NCI-H2107 treated with DMSO at 0.1 percent for 48 hours (cell line): ENCODE results near the gene WFDC5.
"Not testable (repeated sequence)": the region's sequence is repeated elsewhere in the genome, so short reads cannot be mapped to it uniquely, and the experiment has no call there.

Experiments
- DNase-seq: peaks from one replicate; lab custom pipeline; 2025; ENCODE audit not compliant: unreplicated experiment; lab: John Stamatoyannopoulos, UW

WFDC5 gene

DNA sequence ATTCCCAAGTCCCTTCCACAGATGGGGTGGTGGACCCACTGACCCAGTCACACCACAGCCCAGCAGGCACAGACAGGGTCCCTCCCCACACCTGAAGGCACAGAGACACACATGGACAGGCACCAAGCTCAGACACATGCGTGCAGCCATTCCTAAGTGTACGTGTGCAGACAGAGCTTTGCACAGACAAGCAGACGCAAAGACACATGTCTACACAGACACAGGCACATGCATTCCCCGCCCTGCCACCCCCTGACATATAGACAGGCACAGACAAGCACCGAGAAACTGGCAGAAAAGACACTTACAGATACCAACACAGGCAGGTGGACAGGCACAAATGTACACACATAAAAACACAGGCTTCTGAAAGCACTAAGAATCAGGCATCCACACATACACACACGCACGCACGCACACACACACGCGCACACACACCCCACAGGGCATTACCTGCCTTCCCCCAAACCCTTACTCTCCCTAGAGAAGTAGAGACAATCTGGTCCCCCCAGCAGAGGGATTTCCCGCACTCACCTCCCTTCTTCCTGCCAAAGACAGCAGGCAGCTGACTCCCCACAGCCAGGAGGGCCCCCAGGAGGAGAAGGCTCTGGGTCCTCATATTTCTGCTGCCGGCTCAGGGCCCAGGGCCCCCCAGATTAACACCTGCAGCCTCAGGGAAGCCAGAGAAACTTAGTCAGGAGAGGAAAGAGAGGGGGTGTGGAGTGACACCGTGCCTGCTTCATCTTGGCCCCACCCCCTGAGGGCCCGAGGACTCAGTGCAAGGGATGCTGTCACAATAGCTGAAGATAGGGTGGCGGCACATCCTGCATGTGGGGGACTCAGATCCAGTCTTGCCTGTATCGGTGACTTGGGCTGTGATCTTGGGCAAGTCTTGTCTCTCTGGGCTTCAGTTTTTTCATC lies at the start of gene WFDC5:
Gene WFDC5, minus strand, starts transcription at position 710 of the 921 bp plus-strand sequence. Its CDS starts 91 bp downstream, at position 619.
- no peak for DNase-seq

- no peak for DNase-seq
These were observed 48.3 kb upstream of the WFDC5 start for GRCh38 chr20:45163083-45163803.

GRCh38 chr20:45157962-45158361 lies 43.0 kb upstream of the WFDC5 start:
- no peak for DNase-seq

DNA sequence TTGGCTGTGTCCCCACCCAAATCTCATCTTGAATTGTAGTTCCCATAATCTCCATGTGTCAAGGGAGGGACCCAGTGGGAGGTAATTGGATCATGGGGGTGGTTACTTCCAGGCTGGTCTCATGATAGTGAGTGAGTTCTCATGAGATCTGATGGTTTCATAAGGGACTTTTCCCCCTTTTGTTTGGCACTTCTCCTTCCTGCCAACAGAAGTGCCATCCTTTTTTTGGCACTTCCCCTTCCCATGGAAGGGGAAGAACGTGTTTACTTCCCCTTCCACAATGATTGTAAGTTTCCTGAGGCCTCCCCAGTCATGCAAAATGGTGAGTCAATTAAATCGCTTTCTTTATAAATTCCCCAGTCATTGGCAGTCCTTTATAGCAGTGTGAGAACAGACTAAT lies 41.7 kb upstream of the WFDC5 start:
- no peak for DNase-seq

DNA sequence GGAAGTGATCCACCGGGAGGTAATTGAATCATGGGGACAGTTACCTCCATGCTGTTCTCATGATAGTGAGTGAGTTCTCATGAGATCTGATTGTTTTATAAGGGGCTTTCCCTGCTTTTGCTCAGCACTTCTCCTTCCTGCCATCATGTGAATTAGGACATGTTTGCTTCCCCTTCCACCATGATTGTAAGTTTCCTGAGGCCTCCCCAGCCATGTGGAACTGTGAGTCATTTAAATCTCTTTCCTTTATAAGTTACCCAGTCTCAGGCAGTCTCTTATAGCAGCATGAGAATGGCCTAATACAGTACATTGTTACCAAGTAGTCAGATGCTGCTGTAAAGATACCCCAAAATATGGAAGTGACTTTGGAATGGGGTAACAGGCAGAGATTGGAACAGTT lies 39.8 kb upstream of the WFDC5 start:
- DNase-seq: not testable (repeated sequence)

GRCh38 chr20:45154183-45154582 lies 39.2 kb upstream of the WFDC5 start:
- no peak for DNase-seq

- no peak for DNase-seq
These were observed 38.8 kb upstream of the WFDC5 start for GRCh38 chr20:45153752-45154151.

DNA sequence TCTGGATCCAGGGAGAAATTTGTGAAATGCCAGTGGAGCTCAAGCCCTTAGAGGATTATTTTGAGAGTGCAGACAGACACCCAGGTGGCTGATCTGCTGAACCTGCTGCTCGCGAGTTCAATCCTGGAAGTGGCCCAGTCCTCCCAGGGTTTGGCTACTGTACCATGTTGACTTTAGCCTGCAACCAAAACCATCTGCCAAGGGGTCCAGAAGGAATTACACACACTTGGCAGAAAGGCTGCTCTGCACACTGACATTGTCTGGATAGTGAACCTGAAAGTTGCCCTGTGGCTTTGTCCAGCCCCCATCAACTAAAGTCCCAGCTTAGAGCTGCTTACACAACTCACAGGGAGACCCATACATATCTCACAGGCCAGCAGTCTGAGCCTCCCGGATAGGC lies 38.2 kb upstream of the WFDC5 start:
- DNase-seq: no peak

- no peak for DNase-seq
These were observed 37.4 kb upstream of the WFDC5 start for GRCh38 chr20:45152405-45152804.

GRCh38 chr20:45149062-45149461 lies 34.1 kb upstream of the WFDC5 start:
- DNase-seq: no peak

GRCh38 chr20:45140836-45141235 lies 25.9 kb upstream of the WFDC5 start:
- DNase-seq: no peak

- DNase-seq: not testable (repeated sequence)
These were observed 24.9 kb upstream of the WFDC5 start for GRCh38 chr20:45139733-45140375.

DNA sequence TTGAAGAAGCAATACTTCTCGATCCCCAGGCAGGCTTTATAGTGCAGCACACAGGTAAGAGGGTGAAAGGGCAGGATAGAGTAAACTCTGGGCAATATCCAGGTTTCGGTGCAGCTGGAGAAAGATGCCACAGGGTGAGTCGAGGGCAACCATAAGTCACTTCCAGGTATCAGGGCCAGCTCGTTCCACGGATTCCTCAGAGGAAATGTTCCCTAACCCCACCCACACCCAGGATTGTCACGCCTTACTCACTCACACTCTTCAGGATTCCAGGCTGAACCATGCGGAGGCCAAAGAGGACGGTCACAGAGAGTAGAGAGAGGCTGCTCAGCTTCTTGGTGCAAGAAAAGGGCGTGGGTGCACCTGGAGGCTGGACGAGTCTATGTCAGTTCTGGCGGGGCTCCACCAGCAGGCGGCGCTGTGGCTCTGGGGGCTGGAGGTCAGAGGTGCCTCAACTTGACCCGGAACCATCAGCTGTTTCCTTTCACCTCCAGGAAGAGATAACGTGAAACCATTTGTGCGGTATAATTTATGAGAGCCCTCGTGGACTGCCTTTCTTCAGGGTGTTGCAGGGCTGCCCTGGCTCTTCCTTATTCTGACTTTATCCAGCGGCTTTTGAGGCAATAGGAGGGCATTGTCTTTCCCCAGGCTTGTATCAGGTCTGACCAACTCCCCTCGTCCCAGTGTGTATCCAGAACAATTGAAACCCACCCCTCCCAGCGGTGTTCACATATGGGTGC lies 23.8 kb upstream of the WFDC5 start:
- DNase-seq: no peak

GRCh38 chr20:45136911-45137310 lies 21.9 kb upstream of the WFDC5 start:
- no peak for DNase-seq

DNA sequence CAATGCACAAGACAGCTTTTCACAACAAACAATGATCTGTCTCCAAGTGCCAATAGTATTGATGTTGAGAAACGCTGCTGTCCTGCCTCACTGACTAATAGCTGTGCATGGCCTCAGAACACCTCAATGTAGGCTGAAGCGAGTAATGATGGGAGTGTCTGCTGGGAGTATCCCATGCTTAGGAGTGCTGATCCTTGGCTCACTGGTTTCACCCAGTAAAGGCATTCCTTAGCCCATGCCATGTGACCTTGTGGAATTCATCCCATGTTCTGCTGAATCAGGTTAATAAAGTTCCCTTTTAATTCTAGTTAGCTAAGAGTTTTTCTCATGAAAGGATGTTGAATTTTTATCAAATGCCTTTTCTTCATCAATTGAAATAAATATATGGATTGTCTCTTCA lies 13.1 kb upstream of the WFDC5 start:
- no peak for DNase-seq

DNA sequence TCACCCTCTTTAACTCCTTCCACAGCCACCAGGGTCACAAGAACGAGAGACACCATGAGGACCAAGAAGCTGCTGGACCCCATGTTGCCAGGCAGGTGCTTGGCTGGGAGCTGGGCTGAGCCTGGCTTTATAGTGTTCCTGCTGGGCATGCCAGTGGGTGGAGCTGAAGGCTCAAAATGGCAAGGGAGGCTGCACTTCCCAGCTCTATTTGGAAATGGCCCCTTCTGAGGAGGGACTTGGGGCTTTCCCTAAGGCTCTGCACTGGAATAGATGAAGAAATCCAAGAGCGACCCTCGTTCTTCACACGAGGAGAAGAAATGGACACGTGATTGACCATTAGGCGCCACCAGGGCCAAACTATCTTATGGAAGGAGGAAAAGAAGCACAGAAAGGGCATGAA lies 9.4 kb upstream of the WFDC5 start, which contains the start of gene WFDC12:
Gene WFDC12, minus strand, starts transcription at position 101 of the 400 bp plus-strand sequence. Its CDS starts 18 bp downstream, at position 83.
- no peak for DNase-seq

GRCh38 chr20:45121388-45121787 lies 6.4 kb upstream of the WFDC5 start:
- no peak for DNase-seq

GRCh38 chr20:45119556-45120266 lies 4.7 kb upstream of the WFDC5 start:
- no peak for DNase-seq

GRCh38 chr20:45118028-45118427 lies 3.1 kb upstream of the WFDC5 start:
- DNase-seq: no peak

DNA sequence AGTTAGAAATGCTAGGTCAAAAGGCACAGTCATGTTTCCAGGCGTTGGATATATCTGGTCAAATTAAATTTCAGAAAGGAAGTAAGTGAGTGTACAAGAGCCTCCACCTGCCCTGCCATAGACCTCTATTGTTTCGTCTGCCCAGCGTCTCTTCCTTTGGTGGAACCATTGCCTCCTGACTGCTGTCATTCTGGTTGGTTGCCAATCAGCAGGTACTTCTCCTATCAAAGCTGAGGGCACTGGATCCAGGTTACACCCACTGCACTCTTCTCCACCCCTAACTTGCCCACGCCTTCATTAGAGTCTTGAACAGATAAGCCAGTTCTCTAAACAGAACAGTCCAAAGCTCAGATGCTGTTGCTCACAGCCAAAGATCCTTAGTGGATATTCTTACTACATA lies 2.6 kb upstream of the WFDC5 start:
- DNase-seq: no peak
